CD14-positive monocyte (primary cell): ENCODE data around the gene LAPTM4A. TPM values are rescaled to one million over a fixed set of nuclear protein-coding genes. Genes with fewer than 3 reads are reported as not detected.
"Not testable (repeated sequence)": the region's sequence is repeated elsewhere in the genome, so short reads cannot be mapped to it uniquely, and the experiment has no call there.

ENCODE experiments used
- DNase-seq, 3 donors: peaks; one replicate each; pipeline ENCODE4 v3.0.0-alpha.2; 2011 to 2022
- H2AFZ ChIP-seq: 2 replicates; pipeline ENCODE4 v1.6.0; 2012; ENCODE audit warnings: mild to moderate bottlenecking, low read depth, low read length, inconsistent platforms; ENCODE audit not compliant: insufficient read depth, poor library complexity, severe bottlenecking
- H3K27ac ChIP-seq, 2 donors: 1 replicate in 1 of 2; 2 replicates in 1 of 2; pipeline ENCODE4 v1.5.1; 2012 to 2013; ENCODE audit warnings: low read length in 2 of 2, control low read depth in 1 of 2, inconsistent platforms in 1 of 2, low read depth in 1 of 2, mild to moderate bottlenecking in 1 of 2
- H3K27me3 ChIP-seq, 2 donors: one replicate each; pipeline versions ENCODE4 v1.6.0 to v1.6.1; 2011 to 2013; ENCODE audit warnings: low read length in 2 of 2; ENCODE audit not compliant: control insufficient read depth in 2 of 2, insufficient read depth in 2 of 2
- H3K36me3 ChIP-seq, 2 donors: replicated peaks in 1 of 2; 1 replicate in 1 of 2; 2 replicates in 1 of 2; pipeline versions ENCODE4 v1.5.1 to v1.6.1; 2012 to 2013; ENCODE audit warnings: low read length in 2 of 2, control low read depth in 1 of 2, inconsistent platforms in 1 of 2, mild to moderate bottlenecking in 1 of 2; ENCODE audit not compliant: insufficient read depth in 2 of 2, control insufficient read depth in 1 of 2
- H3K4me1 ChIP-seq, 2 donors: 1 replicate in 1 of 2; 2 replicates in 1 of 2; pipeline versions ENCODE4 v1.5.1 to v1.6.1; 2012 to 2013; ENCODE audit warnings: low read length in 2 of 2, control low read depth in 1 of 2, inconsistent platforms in 1 of 2, mild to moderate bottlenecking in 1 of 2, moderate library complexity in 1 of 2; ENCODE audit not compliant: insufficient read depth in 2 of 2, control insufficient read depth in 1 of 2
- H3K4me2 ChIP-seq: replicated peaks from 2 replicates; pipeline ENCODE3; 2012; ENCODE audit warnings: low read length, moderate library complexity, mild to moderate bottlenecking; ENCODE audit not compliant: poor library complexity, severe bottlenecking; ENCODE audit errors: extremely low read depth
- H3K4me3 ChIP-seq, 3 experiments: fragments of 200-600 bp in 1 of 3; sonication (generic) in 1 of 3; replicated peaks in 1 of 3; 1 replicate in 2 of 3; 2 replicates in 1 of 3; pipeline ENCODE4 v1.5.1; 2011 to 2013; ENCODE audit warnings: low read length in 3 of 3, mild to moderate bottlenecking in 3 of 3, control low read depth in 2 of 3, low read depth in 2 of 3, inconsistent platforms in 1 of 3, moderate library complexity in 1 of 3
- H3K79me2 ChIP-seq: 2 replicates; pipeline ENCODE4 v1.6.0; 2012; ENCODE audit warnings: mild to moderate bottlenecking, control low read depth, inconsistent platforms, low read length, moderate library complexity; ENCODE audit not compliant: insufficient read depth
- H3K9ac ChIP-seq: 2 replicates; pipeline ENCODE4 v1.6.0; 2017; ENCODE audit warnings: low read length, mild to moderate bottlenecking; ENCODE audit not compliant: insufficient read depth, poor library complexity, severe bottlenecking
- H3K9me3 ChIP-seq, 2 donors: replicated peaks in 1 of 2; 1 replicate in 1 of 2; 2 replicates in 1 of 2; pipeline versions ENCODE4 v1.5.1 to v1.6.1; 2012 to 2013; ENCODE audit warnings: low read length in 2 of 2, control low read depth in 1 of 2; ENCODE audit not compliant: control insufficient read depth in 1 of 2, insufficient read depth in 1 of 2
- H4K20me1 ChIP-seq: 2 replicates; pipeline ENCODE4 v1.6.0; 2012; ENCODE audit warnings: mild to moderate bottlenecking, low read length, control low read depth, moderate library complexity; ENCODE audit not compliant: insufficient read depth
- H3K27ac Mint-ChIP-seq, 7 donors: one replicate each; pipeline ENCODE4 v1.8.0; 2020; ENCODE audit warnings: mild to moderate bottlenecking in 7 of 7, mixed read lengths in 7 of 7, moderate library complexity in 6 of 7, inconsistent platforms in 2 of 7
- H3K27me3 Mint-ChIP-seq, 3 donors: one replicate each; pipeline ENCODE4 v1.8.0; 2021 to 2022; ENCODE audit warnings: low read depth in 3 of 3, mild to moderate bottlenecking in 3 of 3, mixed read lengths in 3 of 3, moderate library complexity in 3 of 3, inconsistent platforms in 1 of 3
- H3K36me3 Mint-ChIP-seq, 2 donors: one replicate each; pipeline ENCODE4 v1.8.0; 2020; ENCODE audit warnings: mixed read lengths in 2 of 2, inconsistent platforms in 1 of 2, mild to moderate bottlenecking in 1 of 2
- H3K4me1 Mint-ChIP-seq: one replicate; pipeline ENCODE4 v1.8.0; 2020; ENCODE audit warnings: mild to moderate bottlenecking, mixed read lengths
- H3K4me3 Mint-ChIP-seq, 2 donors: one replicate each; pipeline ENCODE4 v1.8.0; 2020; ENCODE audit warnings: mild to moderate bottlenecking in 2 of 2, mixed read lengths in 2 of 2, moderate library complexity in 1 of 2
- H3K9me3 Mint-ChIP-seq, 7 donors: one replicate each; pipeline ENCODE4 v1.8.0; 2020 to 2022; ENCODE audit warnings: mixed read lengths in 7 of 7, mild to moderate bottlenecking in 6 of 7, moderate library complexity in 6 of 7, inconsistent platforms in 2 of 7
- WGBS: methylation state at CpG from one replicate; pipeline ENCODE4 v1.1.5; 2013; ENCODE audit warnings: missing lambda C conversion rate; ENCODE audit not compliant: insufficient coverage; 5-methylcytosine and 5-hydroxymethylcytosine counted together
- intact Hi-C, 2 donors: fragments of 100-400 bp; cut with micrococcal nuclease; formaldehyde crosslinking; loops; one replicate each; pipeline versions ENCODE4 v1.15.0 to v1.15.1; 2023
- polyA plus RNA-seq, 3 donors: library from polyadenylated mRNA; depleted of rRNA in 1 of 3; unstranded in 2 of 3; stranded (reverse) in 1 of 3; fragments of 300-500 nt in 2 of 3; fragments of >200 nt in 1 of 3; fragmentation: Illumina TruSeq in 2 of 3; gene quantifications; 1 replicate in 2 of 3; 2 replicates in 1 of 3; pipeline ENCODE4 v1.2.3, GENCODE V29; 2012 to 2021
- TF ChIP-seq, protein P1 (sequence below): fragments of 200-600 bp; IDR thresholded peaks from one replicate; pipeline ENCODE4 v1.8.0; 2022; ENCODE audit warnings: antibody characterized with exemption, mild to moderate bottlenecking

LAPTM4A gene
- polyA plus RNA-seq, 3 donors, result 182 to 442 (median 421) TPM

- no peaks in the 10 kb centered on the region for H3K79me2 ChIP-seq
- no peaks in the 10 kb centered on the region for H3K27me3 ChIP-seq
- H3K9me3 ChIP-seq, result peaks cover 0 to 2% of the 10 kb centered on the region in 2 donors
- peaks cover 2 to 9% (median 5%) of the 10 kb centered on the region in 3 donors for H3K27me3 Mint-ChIP-seq
- no peaks in the 10 kb centered on the region for H3K36me3 Mint-ChIP-seq
- no peak overlapping the region for H3K4me2 ChIP-seq
- no peak for DNase-seq
- intact Hi-C loops, result no loop called here
- no peaks in the 10 kb centered on the region for H3K4me1 Mint-ChIP-seq
- TF ChIP-seq, protein P1, sequence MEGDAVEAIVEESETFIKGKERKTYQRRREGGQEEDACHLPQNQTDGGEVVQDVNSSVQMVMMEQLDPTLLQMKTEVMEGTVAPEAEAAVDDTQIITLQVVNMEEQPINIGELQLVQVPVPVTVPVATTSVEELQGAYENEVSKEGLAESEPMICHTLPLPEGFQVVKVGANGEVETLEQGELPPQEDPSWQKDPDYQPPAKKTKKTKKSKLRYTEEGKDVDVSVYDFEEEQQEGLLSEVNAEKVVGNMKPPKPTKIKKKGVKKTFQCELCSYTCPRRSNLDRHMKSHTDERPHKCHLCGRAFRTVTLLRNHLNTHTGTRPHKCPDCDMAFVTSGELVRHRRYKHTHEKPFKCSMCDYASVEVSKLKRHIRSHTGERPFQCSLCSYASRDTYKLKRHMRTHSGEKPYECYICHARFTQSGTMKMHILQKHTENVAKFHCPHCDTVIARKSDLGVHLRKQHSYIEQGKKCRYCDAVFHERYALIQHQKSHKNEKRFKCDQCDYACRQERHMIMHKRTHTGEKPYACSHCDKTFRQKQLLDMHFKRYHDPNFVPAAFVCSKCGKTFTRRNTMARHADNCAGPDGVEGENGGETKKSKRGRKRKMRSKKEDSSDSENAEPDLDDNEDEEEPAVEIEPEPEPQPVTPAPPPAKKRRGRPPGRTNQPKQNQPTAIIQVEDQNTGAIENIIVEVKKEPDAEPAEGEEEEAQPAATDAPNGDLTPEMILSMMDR, result no peak
- H3K4me3 ChIP-seq, result no peak overlapping the region
- no peak overlapping the region for H3K4me3 Mint-ChIP-seq
- WGBS, result 80% methylated on average over 8 of the region's 8 CpGs
- no peak overlapping the region for H3K9ac ChIP-seq
- H2AFZ ChIP-seq, result no peak overlapping the region
- no peaks in the 10 kb centered on the region for H4K20me1 ChIP-seq
- H3K4me1 ChIP-seq, result no peaks in the 10 kb centered on the region
- H3K36me3 ChIP-seq, result no peaks in the 10 kb centered on the region
- H3K27ac Mint-ChIP-seq, result no peak overlapping the region
- no peak overlapping the region for H3K27ac ChIP-seq
- H3K9me3 Mint-ChIP-seq, result peaks cover 0 to 11% (median 2%) of the 10 kb centered on the region in 7 donors
Observed at GRCh38 chr2:20074901-20075300, 23.5 kb upstream of the LAPTM4A start.

GRCh38 chr2:20074046-20074648, 22.7 kb upstream of the LAPTM4A start:
- WGBS, result 86% methylated on average over 6 of the region's 9 CpGs
- H3K36me3 Mint-ChIP-seq, intact Hi-C loops: not testable (repeated sequence)

More at GRCh38 chr2:20074046-20074648, 22.7 kb upstream of the LAPTM4A start:
- H3K4me3 ChIP-seq, H4K20me1 ChIP-seq, H3K79me2 ChIP-seq, H3K4me1 ChIP-seq, H3K4me2 ChIP-seq, H3K27ac ChIP-seq, H3K4me1 Mint-ChIP-seq, H3K36me3 ChIP-seq, H2AFZ ChIP-seq, H3K9me3 ChIP-seq, H3K9ac ChIP-seq, H3K27me3 ChIP-seq, H3K27me3 Mint-ChIP-seq, H3K4me3 Mint-ChIP-seq, DNase-seq: not testable (repeated sequence)
- Mint-ChIP-seq H3K9me3 (peaks cover 0 to 11% (median 2%) of the 10 kb centered on the region in 7 donors), H3K27ac (peak overlapping the region in 1 of 7 donors; percentile 88)
